ENCODE measurements around the gene TFEB.

The TFEB gene

GRCh38 chr6:41723530-41724227 lies 11.7 kb downstream of the TFEB start:
- no peak overlapping the region for H3K27ac Mint-ChIP-seq
- DNase-seq: no peak
- peaks cover 28% of the 10 kb centered on the region for H3K4me1 Mint-ChIP-seq
- no peaks in the 10 kb centered on the region for H3K27me3 Mint-ChIP-seq
- no peak for ATAC-seq
- no peaks in the 10 kb centered on the region for H3K9me3 Mint-ChIP-seq
- H3K4me3 Mint-ChIP-seq: no peak overlapping the region

GRCh38 chr6:41722969-41723529 lies 12.4 kb downstream of the TFEB start:
- ATAC-seq (no peak), DNase-seq (no peak)
- no peaks in the 10 kb centered on the region for H3K27me3 Mint-ChIP-seq
- no peaks in the 10 kb centered on the region for H3K9me3 Mint-ChIP-seq
- peaks cover 30% of the 10 kb centered on the region for H3K4me1 Mint-ChIP-seq
- H3K27ac Mint-ChIP-seq: peak overlapping the region in 1 of 2 donors; percentile 42
- no peak overlapping the region for H3K4me3 Mint-ChIP-seq

GRCh38 chr6:41721414-41721813 lies 14.0 kb downstream of the TFEB start:
- Mint-ChIP-seq H3K27me3 (no peaks in the 10 kb centered on the region), H3K4me3 (no peak overlapping the region), H3K27ac (no peak overlapping the region), H3K4me1 (peaks cover 40% of the 10 kb centered on the region), H3K9me3 (no peaks in the 10 kb centered on the region)
- ATAC-seq: no peak
- no peak for DNase-seq

- no peak overlapping the region for H3K4me3 Mint-ChIP-seq
- H3K9me3 Mint-ChIP-seq: no peaks in the 10 kb centered on the region
- H3K27ac Mint-ChIP-seq: no peak overlapping the region
- H3K4me1 Mint-ChIP-seq: peaks cover 46% of the 10 kb centered on the region
- no peak for DNase-seq
- no peak for ATAC-seq
- H3K27me3 Mint-ChIP-seq: no peaks in the 10 kb centered on the region
These were observed 14.6 kb downstream of the TFEB start for GRCh38 chr6:41720783-41721182.

- Mint-ChIP-seq H3K27me3 (no peaks in the 10 kb centered on the region), H3K27ac (peak overlapping the region in 1 of 2 donors; percentile 22), H3K9me3 (no peaks in the 10 kb centered on the region), H3K4me3 (no peak overlapping the region), H3K4me1 (peaks cover 50% of the 10 kb centered on the region)
- DNase-seq (no peak), ATAC-seq (no peak)
These were observed 15.2 kb downstream of the TFEB start for GRCh38 chr6:41720262-41720620.

GRCh38 chr6:41719436-41720261 lies 15.8 kb downstream of the TFEB start:
- H3K27me3 Mint-ChIP-seq: no peaks in the 10 kb centered on the region
- H3K4me3 Mint-ChIP-seq: no peak overlapping the region
- DNase-seq: no peak
- no peak for ATAC-seq
- no peak overlapping the region for H3K27ac Mint-ChIP-seq
- no peaks in the 10 kb centered on the region for H3K9me3 Mint-ChIP-seq
- H3K4me1 Mint-ChIP-seq: peaks cover 50% of the 10 kb centered on the region

GRCh38 chr6:41718828-41719227 lies 16.6 kb downstream of the TFEB start:
- Mint-ChIP-seq H3K27me3 (no peaks in the 10 kb centered on the region), H3K4me3 (no peak overlapping the region), H3K9me3 (no peaks in the 10 kb centered on the region), H3K27ac (no peak overlapping the region), H3K4me1 (peaks cover 53% of the 10 kb centered on the region)
- ATAC-seq (no peak), DNase-seq (no peak)

GRCh38 chr6:41717392-41717736 lies 18.0 kb downstream of the TFEB start:
- Mint-ChIP-seq H3K27ac (no peak overlapping the region), H3K4me1 (peaks cover 54% of the 10 kb centered on the region), H3K27me3 (no peaks in the 10 kb centered on the region), H3K4me3 (no peak overlapping the region), H3K9me3 (no peaks in the 10 kb centered on the region)
- no peak for DNase-seq
- no peak for ATAC-seq

GRCh38 chr6:41716516-41717391 lies 18.7 kb downstream of the TFEB start:
- Mint-ChIP-seq H3K4me3 (no peak overlapping the region), H3K27ac (no peak overlapping the region), H3K27me3 (no peaks in the 10 kb centered on the region), H3K9me3 (no peaks in the 10 kb centered on the region), H3K4me1 (peaks cover 54% of the 10 kb centered on the region)
- DNase-seq: no peak
- no peak for ATAC-seq

- Mint-ChIP-seq H3K9me3 (no peaks in the 10 kb centered on the region), H3K27ac (peak overlapping the region in 1 of 2 donors; percentile 65), H3K4me3 (no peak overlapping the region), H3K27me3 (no peaks in the 10 kb centered on the region), H3K4me1 (peaks cover 51% of the 10 kb centered on the region)
- ATAC-seq (peak; percentile 79), DNase-seq (no peak)
These were observed 19.5 kb downstream of the TFEB start for GRCh38 chr6:41715795-41716515.

GRCh38 chr6:41714556-41715273 lies 20.7 kb downstream of the TFEB start:
- no peak overlapping the region for H3K4me3 Mint-ChIP-seq
- no peak for DNase-seq
- no peak overlapping the region for H3K27ac Mint-ChIP-seq
- no peak for ATAC-seq
- H3K9me3 Mint-ChIP-seq: no peaks in the 10 kb centered on the region
- peaks cover 42% of the 10 kb centered on the region for H3K4me1 Mint-ChIP-seq
- no peaks in the 10 kb centered on the region for H3K27me3 Mint-ChIP-seq

GRCh38 chr6:41713650-41714291 lies 21.6 kb downstream of the TFEB start:
- H3K4me3 Mint-ChIP-seq: no peak overlapping the region
- ATAC-seq (peak; percentile 79), DNase-seq (peak in 1 of 2 donors; percentile 50)
- peak overlapping the region; percentile 34 to 77 for H3K27ac Mint-ChIP-seq
- no peaks in the 10 kb centered on the region for H3K9me3 Mint-ChIP-seq
- H3K27me3 Mint-ChIP-seq: no peaks in the 10 kb centered on the region
- peaks cover 42% of the 10 kb centered on the region for H3K4me1 Mint-ChIP-seq

- DNase-seq: no peak
- ATAC-seq: no peak
- peaks cover 46% of the 10 kb centered on the region for H3K4me1 Mint-ChIP-seq
- no peaks in the 10 kb centered on the region for H3K27me3 Mint-ChIP-seq
- H3K27ac Mint-ChIP-seq: no peak overlapping the region
- H3K4me3 Mint-ChIP-seq: no peak overlapping the region
- no peaks in the 10 kb centered on the region for H3K9me3 Mint-ChIP-seq
These were observed 22.2 kb downstream of the TFEB start for GRCh38 chr6:41713159-41713649.

GRCh38 chr6:41712651-41713103 lies 22.7 kb downstream of the TFEB start:
- H3K27me3 Mint-ChIP-seq: no peaks in the 10 kb centered on the region
- peak overlapping the region in 1 of 2 donors; percentile 36 for H3K27ac Mint-ChIP-seq
- ATAC-seq: no peak
- H3K9me3 Mint-ChIP-seq: no peaks in the 10 kb centered on the region
- no peak overlapping the region for H3K4me3 Mint-ChIP-seq
- peaks cover 46% of the 10 kb centered on the region for H3K4me1 Mint-ChIP-seq
- DNase-seq: no peak

All from stimulated activated naive CD8-positive, alpha-beta T cell treated with anti-CD3 and anti-CD28 coated beads, Interleukin-15, amount 100 ng/mL, for 72 hours (primary cell).